BLaER1 treated with 17β-estradiol and CSF1 and Interleukin-3, amounts not matched to agents 10 nM and 100 nM (cell line): ENCODE data around the gene NT5C3A.
A peak's percentile ranks its signal among the peaks of the same experiment; 100 is the strongest.

ENCODE experiments used
- H3K27ac ChIP-seq, 11 experiments: shearing (Covaris generic); formaldehyde crosslinking; 2 replicates each; pipeline ENCODE4 v1.8.1; 2022
- H3K27me3 ChIP-seq, 11 experiments: shearing (Covaris generic); formaldehyde crosslinking; 2 replicates each; pipeline ENCODE4 v1.8.1; 2022
- H3K36me3 ChIP-seq, 11 experiments: shearing (Covaris generic); formaldehyde crosslinking; 2 replicates each; pipeline ENCODE4 v1.8.1; 2022
- H3K4me1 ChIP-seq, 10 experiments: shearing (Covaris generic); formaldehyde crosslinking; 2 replicates each; pipeline ENCODE4 v1.8.1; 2022
- H3K4me2 ChIP-seq, 11 experiments: shearing (Covaris generic); formaldehyde crosslinking; 2 replicates each; pipeline ENCODE4 v1.8.1; 2022
- H3K4me3 ChIP-seq, 10 experiments: shearing (Covaris generic); formaldehyde crosslinking; 2 replicates each; pipeline ENCODE4 v1.8.1; 2022
- H3K9ac ChIP-seq, 11 experiments: shearing (Covaris generic); formaldehyde crosslinking; 2 replicates each; pipeline ENCODE4 v1.8.1; 2022
- H3K9me3 ChIP-seq, 11 experiments: shearing (Covaris generic); formaldehyde crosslinking; replicated peaks in 1 of 11; 2 replicates each; pipeline ENCODE4 v1.8.1; 2022
- H4K20me1 ChIP-seq, 11 experiments: shearing (Covaris generic); formaldehyde crosslinking; 2 replicates each; pipeline ENCODE4 v1.8.1; 2022
- Cebpa-rat ChIP-seq, 11 experiments: shearing (Covaris generic); IDR thresholded peaks; 2 replicates each; pipeline ENCODE4 v1.8.1; 2022

The NT5C3A gene

DNA sequence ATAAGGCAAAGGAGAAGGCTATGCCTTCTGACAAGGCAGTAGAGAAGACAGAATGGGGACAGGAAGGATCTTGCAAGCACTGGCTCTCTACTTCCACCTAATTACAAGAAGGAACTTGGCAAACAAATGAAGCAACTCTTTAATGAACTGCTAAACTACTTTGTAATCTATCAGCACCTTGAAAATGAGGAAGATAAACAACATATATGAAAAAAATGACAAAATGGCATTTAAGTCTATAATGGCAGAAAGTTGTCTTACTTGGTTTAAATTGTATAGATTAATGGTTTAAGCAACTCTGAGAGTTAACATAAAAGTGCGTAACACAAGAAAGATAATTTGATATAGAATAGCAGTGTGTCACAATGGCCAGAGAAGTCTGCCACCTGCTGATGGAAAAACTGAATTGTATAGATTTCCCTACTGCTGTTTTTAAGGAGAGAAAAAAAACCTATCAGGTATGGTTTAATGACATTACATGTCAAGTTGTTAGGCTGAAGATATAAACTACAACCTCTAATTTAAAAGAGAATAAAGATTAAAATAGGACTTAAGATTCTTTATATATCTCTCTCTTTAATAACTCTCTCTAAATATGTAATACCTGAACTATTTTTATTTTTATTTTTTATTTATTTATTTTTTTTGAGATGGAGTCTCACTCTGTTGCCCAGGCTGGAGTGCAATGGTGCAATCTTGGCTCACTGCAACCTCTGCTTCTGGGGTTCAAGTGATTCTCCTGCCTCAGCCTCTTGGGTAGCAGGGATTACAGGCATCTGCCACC lies 11.8 kb downstream of the NT5C3A start:
- peaks cover 24 to 99% (median 96%) of the 10 kb centered on the region in 11 experiments; a peak in 20 of 22 replicates for H4K20me1 ChIP-seq
- peak overlapping the region in 9 of 11 experiments; percentile 21 to 74 (median 44); a peak in 15 of 22 replicates for H3K9ac ChIP-seq
- no peaks in the 10 kb centered on the region for H3K27me3 ChIP-seq
- 0 out of 22 replicates have a peak, but pooled peaks cover 0 to 3% (median 0%) of the 10 kb centered on the region in 11 experiments for H3K9me3 ChIP-seq
- H3K4me3 ChIP-seq, result peak overlapping the region in 5 of 10 experiments; percentile 16 to 51 (median 43); a peak in 8 of 20 replicates
- peaks cover 0 to 13% (median 0%) of the 10 kb centered on the region in 11 experiments; a peak in 9 of 22 replicates for H3K36me3 ChIP-seq
- peak overlapping the region; percentile 19 to 93 (median 64) for H3K4me2 ChIP-seq
- peaks cover 22 to 62% (median 55%) of the 10 kb centered on the region in 10 experiments for H3K4me1 ChIP-seq
- H3K27ac ChIP-seq, result peak overlapping the region in 10 of 11 experiments; percentile 11 to 77 (median 58); a peak in 16 of 22 replicates
- peak in 3 of 11 experiments; percentile 32 to 55 (median 40); a peak in 4 of 22 replicates for TF ChIP-seq Cebpa-rat (IDR thresholded peaks at IDR 0.05)

DNA sequence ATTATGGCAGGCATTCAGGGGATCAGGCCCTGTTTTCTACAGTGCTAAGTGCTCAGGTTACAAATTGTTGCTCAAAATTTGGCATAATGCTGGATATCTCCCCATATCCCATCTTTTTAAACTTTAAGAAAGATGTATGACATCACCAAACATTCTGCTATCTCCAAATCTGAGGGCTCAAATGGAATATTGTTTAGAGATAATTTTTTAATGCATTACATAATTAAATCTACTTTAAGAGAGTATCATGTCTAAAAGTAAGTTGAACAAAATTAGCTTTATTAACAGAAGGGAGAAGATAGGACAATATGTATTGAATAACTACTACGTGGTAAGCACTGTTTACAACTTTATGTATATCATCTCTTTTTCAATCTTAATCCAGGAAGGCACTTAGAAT lies 13.9 kb downstream of the NT5C3A start:
- H3K4me2 ChIP-seq, result peak overlapping the region in 2 of 11 experiments; percentile 31 to 49; a peak in 2 of 22 replicates
- no peak overlapping the region for H3K27ac ChIP-seq
- H3K9ac ChIP-seq, result no peak overlapping the region
- peaks cover 15 to 54% (median 40%) of the 10 kb centered on the region in 10 experiments for H3K4me1 ChIP-seq
- TF ChIP-seq Cebpa-rat (IDR thresholded peaks at IDR 0.05), result no peak
- H3K9me3 ChIP-seq, result 0 out of 22 replicates have a peak, but pooled peaks cover 0 to 3% (median 0%) of the 10 kb centered on the region in 11 experiments
- H3K4me3 ChIP-seq, result no peak overlapping the region
- peaks cover 0 to 6% (median 0%) of the 10 kb centered on the region in 11 experiments; a peak in 4 of 22 replicates for H3K36me3 ChIP-seq
- H4K20me1 ChIP-seq, result peaks cover 22 to 97% (median 92%) of the 10 kb centered on the region in 11 experiments; a peak in 20 of 22 replicates
- H3K27me3 ChIP-seq, result no peaks in the 10 kb centered on the region

DNA sequence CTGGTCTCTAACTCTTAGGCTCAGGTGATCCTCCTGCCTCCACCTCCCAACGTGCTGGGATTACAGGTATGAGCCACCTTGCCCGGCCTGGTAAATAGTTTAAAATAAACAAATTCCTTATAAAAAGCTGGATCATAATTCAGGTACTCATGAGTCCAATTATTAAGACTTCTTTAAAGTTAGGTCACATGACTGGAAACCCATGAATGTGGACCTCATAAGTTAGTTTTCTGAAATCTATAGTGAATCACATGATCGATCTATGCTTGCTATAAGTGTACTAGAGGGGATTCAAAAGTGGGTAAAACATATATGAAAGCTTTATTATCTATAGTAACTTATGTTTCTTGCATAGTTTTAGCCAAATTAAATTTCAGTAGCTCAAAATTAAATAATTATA lies 14.3 kb downstream of the NT5C3A start:
- no peak overlapping the region for H3K4me3 ChIP-seq
- peak overlapping the region in 6 of 11 experiments; percentile 24 to 64 (median 42); a peak in 8 of 22 replicates for H3K4me2 ChIP-seq
- peaks cover 10 to 54% (median 35%) of the 10 kb centered on the region in 10 experiments for H3K4me1 ChIP-seq
- H4K20me1 ChIP-seq, result peaks cover 26 to 97% (median 92%) of the 10 kb centered on the region in 11 experiments; a peak in 20 of 22 replicates
- no peak overlapping the region for H3K9ac ChIP-seq
- no peak overlapping the region for H3K27ac ChIP-seq
- H3K9me3 ChIP-seq, result 0 out of 22 replicates have a peak, but pooled peaks cover 0 to 3% (median 0%) of the 10 kb centered on the region in 11 experiments
- no peaks in the 10 kb centered on the region for H3K27me3 ChIP-seq
- TF ChIP-seq Cebpa-rat (IDR thresholded peaks at IDR 0.05), result no peak
- peaks cover 0 to 6% (median 0%) of the 10 kb centered on the region in 11 experiments; a peak in 3 of 22 replicates for H3K36me3 ChIP-seq

- H3K4me3 ChIP-seq, result no peak overlapping the region
- peaks cover 0 to 6% (median 0%) of the 10 kb centered on the region in 11 experiments; a peak in 2 of 22 replicates for H3K36me3 ChIP-seq
- peaks cover 23 to 57% (median 36%) of the 10 kb centered on the region in 10 experiments for H3K4me1 ChIP-seq
- no peaks in the 10 kb centered on the region for H3K27me3 ChIP-seq
- H3K4me2 ChIP-seq, result no peak overlapping the region
- peaks cover 36 to 98% (median 90%) of the 10 kb centered on the region in 11 experiments; a peak in 20 of 22 replicates for H4K20me1 ChIP-seq
- H3K27ac ChIP-seq, result no peak overlapping the region
- no peak overlapping the region for H3K9ac ChIP-seq
- 0 out of 22 replicates have a peak, but pooled peaks cover 0 to 3% (median 0%) of the 10 kb centered on the region in 11 experiments for H3K9me3 ChIP-seq
- no peak for TF ChIP-seq Cebpa-rat (IDR thresholded peaks at IDR 0.05)
Observed at GRCh38 chr7:33044986-33045385, 17.6 kb downstream of the NT5C3A start.

- Histone ChIP-seq H3K9me3 (0 out of 22 replicates have a peak, but pooled peaks cover 0 to 3% (median 0%) of the 10 kb centered on the region in 11 experiments), H3K27me3 (no peaks in the 10 kb centered on the region), H3K36me3 (peaks cover 0 to 6% (median 0%) of the 10 kb centered on the region in 11 experiments; a peak in 2 of 22 replicates), H3K4me3 (no peak overlapping the region), H3K27ac (no peak overlapping the region), H3K4me2 (no peak overlapping the region), H3K9ac (no peak overlapping the region), H3K4me1 (peaks cover 25 to 53% (median 34%) of the 10 kb centered on the region in 10 experiments), H4K20me1 (peaks cover 32 to 96% (median 84%) of the 10 kb centered on the region in 11 experiments; a peak in 20 of 22 replicates)
- TF ChIP-seq Cebpa-rat (IDR thresholded peaks at IDR 0.05), result no peak
Observed at GRCh38 chr7:33044401-33044718, 18.2 kb downstream of the NT5C3A start.

DNA sequence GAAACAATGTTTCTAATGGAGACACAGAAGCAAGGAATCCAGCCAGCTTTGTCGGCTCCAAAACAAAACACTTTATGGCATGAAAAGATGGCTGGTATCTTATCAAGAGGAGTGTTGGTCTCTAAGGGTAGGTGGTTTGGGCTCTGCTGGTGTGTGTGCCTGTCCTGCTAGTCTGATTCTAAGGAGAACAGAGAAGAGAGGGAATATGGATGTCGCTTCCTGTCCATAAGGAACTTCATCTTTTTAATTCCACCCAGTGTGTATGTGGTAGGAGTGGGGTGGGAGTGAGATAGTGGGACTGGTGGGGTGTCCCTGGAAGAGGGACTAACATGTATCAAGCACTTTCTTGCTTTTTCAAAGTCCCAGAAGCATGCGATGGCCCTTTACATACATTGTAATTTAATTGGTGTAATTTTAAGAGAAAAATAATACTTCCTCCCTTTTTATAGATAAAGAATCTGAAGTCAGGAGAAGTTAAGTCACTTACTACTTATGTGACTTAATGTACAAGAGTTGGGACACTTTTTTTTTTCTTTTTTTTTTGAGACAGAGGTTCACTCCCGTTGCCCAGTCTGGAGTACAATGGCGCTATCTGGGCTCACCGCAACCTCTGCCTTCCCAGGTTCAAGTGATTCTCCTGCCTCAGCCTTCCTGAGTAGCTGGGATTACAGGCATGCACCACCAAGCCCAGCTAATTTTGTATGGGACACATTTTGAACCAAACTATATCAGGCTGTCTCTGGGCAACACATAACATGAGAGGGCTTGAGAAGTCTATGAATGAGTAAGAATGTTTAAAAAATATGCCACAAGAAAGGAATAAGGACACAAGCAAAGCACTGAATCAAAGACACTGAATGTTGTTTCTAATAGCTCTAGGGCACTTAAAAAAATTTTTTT lies 18.8 kb downstream of the NT5C3A start:
- H3K9ac ChIP-seq, result no peak overlapping the region
- no peak for TF ChIP-seq Cebpa-rat (IDR thresholded peaks at IDR 0.05)

DNA sequence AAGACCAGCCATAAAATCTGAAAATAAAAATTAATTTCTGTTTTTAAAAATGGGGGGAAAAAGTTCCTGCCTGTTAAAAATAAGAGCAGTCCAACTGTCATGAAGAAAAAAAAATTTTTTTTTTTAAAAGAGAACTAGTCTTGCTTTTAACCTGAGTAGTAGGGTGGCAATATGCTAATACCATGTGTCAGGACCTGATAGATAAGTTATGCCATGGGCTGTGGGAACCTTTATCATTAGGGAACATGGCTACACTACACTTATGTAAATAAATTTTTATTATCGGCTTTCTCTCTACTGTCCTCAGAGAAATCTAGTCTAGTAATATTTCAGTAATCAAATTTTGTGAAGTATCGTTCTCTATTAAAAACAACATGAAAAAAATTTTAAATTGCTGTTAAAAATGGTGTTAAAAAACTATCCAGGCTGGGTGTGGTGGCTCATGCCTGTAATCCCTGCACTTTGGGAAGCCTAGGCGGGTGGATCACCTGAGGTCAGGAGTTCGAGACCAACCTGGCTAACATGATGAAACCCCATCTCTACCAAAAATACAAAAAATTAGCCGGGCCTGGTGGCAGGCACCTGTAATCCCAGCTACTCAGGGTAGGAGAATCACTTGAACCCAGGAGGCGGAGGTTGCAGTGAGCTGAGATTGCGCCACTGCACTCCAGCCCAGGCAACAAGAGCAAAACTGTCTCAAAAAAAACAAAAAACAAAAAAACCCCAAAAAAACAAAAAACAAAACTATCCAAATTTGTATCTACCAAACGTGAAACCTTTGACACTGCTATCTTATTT lies 20.7 kb downstream of the NT5C3A start:
- H3K4me3 ChIP-seq, result no peak overlapping the region
- H3K9ac ChIP-seq, result no peak overlapping the region
- peak overlapping the region; percentile 49 to 90 (median 75); a peak in 20 of 22 replicates for H3K4me2 ChIP-seq
- H4K20me1 ChIP-seq, result peaks cover 32 to 92% (median 74%) of the 10 kb centered on the region in 11 experiments; a peak in 20 of 22 replicates
- peak overlapping the region in 2 of 11 experiments; percentile 7 to 13; a peak in 1 of 22 replicates for H3K27ac ChIP-seq
- peaks cover 0 to 6% (median 0%) of the 10 kb centered on the region in 11 experiments; a peak in 2 of 22 replicates for H3K36me3 ChIP-seq
- H3K9me3 ChIP-seq, result 0 out of 22 replicates have a peak, but pooled peaks cover 0 to 3% (median 0%) of the 10 kb centered on the region in 11 experiments
- no peaks in the 10 kb centered on the region for H3K27me3 ChIP-seq
- H3K4me1 ChIP-seq, result peaks cover 28 to 53% (median 43%) of the 10 kb centered on the region in 10 experiments
- no peak for TF ChIP-seq Cebpa-rat (IDR thresholded peaks at IDR 0.05)

More for the DNA sequence above, 18.8 kb downstream of the NT5C3A start:
- Histone ChIP-seq H4K20me1 (peaks cover 32 to 96% (median 77%) of the 10 kb centered on the region in 11 experiments; a peak in 20 of 22 replicates), H3K4me1 (peaks cover 31 to 55% (median 39%) of the 10 kb centered on the region in 10 experiments), H3K9me3 (0 out of 22 replicates have a peak, but pooled peaks cover 0 to 3% (median 0%) of the 10 kb centered on the region in 11 experiments), H3K36me3 (peaks cover 0 to 6% (median 0%) of the 10 kb centered on the region in 11 experiments; a peak in 2 of 22 replicates), H3K27me3 (no peaks in the 10 kb centered on the region), H3K4me3 (no peak overlapping the region), H3K4me2 (peak overlapping the region in 1 of 11 experiments; percentile 1; a peak in 2 of 22 replicates), H3K27ac (0 out of 22 replicates have a peak overlapping the region, but pooled peaks of 1 of the 11 experiments have one; percentile 14)
